Mammary epithelial cell (primary cell): ENCODE data around the gene DELE1.
"Not testable (repeated sequence)": the region's sequence is repeated elsewhere in the genome, so short reads cannot be mapped to it uniquely, and the experiment has no call there.

Experiments used
- CTCF ChIP-seq, 2 donors: IDR thresholded peaks in 1 of 2; conservative IDR thresholded peaks in 1 of 2; 2 replicates each; pipeline ENCODE4 v1.5.1; 2011 to 2012; ENCODE audit warnings: inconsistent platforms in 2 of 2, low read length in 2 of 2, mild to moderate bottlenecking in 2 of 2, control low read depth in 1 of 2, low read depth in 1 of 2; ENCODE audit not compliant: insufficient read depth in 1 of 2; ENCODE audit errors: extremely low read depth in 1 of 2
- EZH2 ChIP-seq: IDR thresholded peaks from 2 replicates; pipeline ENCODE4 v1.6.1; 2012; ENCODE audit warnings: low read length, inconsistent platforms, borderline replicate concordance

GRCh38 chr5:141922827-141923447 lies 734 bp upstream of the DELE1 start:
- not testable (repeated sequence) for TF ChIP-seq EZH2; CTCF (conservative IDR thresholded peaks at IDR 0.05 in 1 of 2, IDR thresholded peaks at IDR 0.05 in 1 of 2; ENCODE audit: extremely low read depth in 1 of 2, insufficient read depth in 1 of 2, low read depth in 1 of 2, low read length in 2 of 2)
